ENCODE measurements around the gene ELOB.

ELOB gene

DNA sequence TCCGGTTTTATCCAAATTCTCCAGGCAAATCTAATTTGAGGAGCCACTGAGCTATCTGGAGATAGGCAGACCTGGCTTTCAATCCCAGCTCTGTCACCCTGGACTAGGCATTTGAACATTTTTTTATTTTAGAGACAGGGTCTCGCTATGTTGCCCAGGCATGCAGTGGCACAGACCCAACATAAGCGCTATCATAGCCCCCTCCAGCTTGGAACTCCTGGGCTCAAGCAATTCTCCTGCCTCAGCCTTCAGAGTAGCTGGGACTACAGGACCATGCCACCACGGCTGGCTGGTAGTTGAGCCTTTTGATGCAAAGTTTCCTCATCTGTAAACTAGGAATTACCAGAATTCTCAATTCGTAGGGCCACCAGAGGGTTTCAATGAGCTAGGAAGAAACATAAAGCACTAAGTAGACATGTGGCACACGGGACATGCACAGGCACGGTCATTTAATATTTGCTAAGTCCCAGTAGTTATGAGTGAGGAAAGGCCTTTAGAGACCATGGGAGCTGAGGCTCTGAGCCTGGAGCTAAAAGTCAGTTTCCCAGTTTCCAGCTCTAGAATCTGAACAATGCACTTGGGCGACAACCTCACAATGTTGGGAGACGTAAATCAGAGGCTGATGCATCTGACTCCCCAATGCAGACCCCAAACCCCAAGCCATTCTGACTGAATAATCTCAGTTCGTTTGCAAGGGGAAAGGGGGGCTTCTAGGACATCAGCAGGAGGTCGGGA lies 1.1 kb downstream of the ELOB start:
- TF ChIP-seq, protein P1, sequence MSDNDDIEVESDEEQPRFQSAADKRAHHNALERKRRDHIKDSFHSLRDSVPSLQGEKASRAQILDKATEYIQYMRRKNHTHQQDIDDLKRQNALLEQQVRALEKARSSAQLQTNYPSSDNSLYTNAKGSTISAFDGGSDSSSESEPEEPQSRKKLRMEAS (IDR thresholded peaks at IDR 0.05; ENCODE audit: low read depth, low read length) = no peak
- TF ChIP-seq, protein P2, sequence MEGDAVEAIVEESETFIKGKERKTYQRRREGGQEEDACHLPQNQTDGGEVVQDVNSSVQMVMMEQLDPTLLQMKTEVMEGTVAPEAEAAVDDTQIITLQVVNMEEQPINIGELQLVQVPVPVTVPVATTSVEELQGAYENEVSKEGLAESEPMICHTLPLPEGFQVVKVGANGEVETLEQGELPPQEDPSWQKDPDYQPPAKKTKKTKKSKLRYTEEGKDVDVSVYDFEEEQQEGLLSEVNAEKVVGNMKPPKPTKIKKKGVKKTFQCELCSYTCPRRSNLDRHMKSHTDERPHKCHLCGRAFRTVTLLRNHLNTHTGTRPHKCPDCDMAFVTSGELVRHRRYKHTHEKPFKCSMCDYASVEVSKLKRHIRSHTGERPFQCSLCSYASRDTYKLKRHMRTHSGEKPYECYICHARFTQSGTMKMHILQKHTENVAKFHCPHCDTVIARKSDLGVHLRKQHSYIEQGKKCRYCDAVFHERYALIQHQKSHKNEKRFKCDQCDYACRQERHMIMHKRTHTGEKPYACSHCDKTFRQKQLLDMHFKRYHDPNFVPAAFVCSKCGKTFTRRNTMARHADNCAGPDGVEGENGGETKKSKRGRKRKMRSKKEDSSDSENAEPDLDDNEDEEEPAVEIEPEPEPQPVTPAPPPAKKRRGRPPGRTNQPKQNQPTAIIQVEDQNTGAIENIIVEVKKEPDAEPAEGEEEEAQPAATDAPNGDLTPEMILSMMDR (IDR thresholded peaks at IDR 0.05; ENCODE audit: low read depth, low read length) = no peak
- TF ChIP-seq POLR2A (IDR thresholded peaks at IDR 0.05; ENCODE audit: extremely low read depth, insufficient read length) = no peak
- TF ChIP-seq MYC (IDR thresholded peaks at IDR 0.05; ENCODE audit: low read depth, low read length) = no peak
- DNase-seq (ENCODE audit: low read depth) = peak; percentile 17
- H3K4me3 ChIP-seq (ENCODE audit: low read depth, low read length) = peak overlapping the region; percentile 82

DNA sequence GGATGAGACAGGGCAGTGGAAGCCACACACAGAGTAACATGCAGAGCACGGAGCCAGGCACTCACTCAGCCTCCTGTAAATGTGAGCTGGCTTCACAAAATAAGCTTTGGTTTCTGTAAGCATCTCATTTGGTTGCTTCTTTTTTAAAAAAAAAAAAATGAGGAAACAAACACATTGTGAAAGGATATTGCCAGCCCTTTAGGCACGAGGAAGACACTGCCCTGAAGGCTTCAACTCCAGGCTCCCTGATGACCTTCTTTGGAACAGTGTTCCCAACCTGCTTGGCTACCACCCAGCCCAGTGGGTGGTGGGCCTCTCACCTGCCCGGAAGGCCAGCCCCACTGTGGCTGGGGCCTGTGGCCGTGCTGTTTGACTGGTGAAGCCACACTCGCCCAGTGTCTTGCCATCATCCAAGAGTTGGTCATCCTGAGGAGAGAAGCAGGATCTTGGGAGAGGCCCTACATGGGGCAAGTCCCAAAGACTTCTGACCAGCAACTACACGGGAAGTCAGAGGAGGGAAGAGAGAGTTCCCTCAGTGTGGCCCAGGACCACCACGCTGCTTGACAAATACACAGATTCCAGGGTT lies 1.9 kb downstream of the ELOB start:
- H3K4me3 ChIP-seq (ENCODE audit: low read depth, low read length) = no peak overlapping the region

GRCh38 chr16:2774161-2774891 lies 2.8 kb downstream of the ELOB start:
- DNase-seq (ENCODE audit: low read depth) = no peak
- no peak overlapping the region for H3K4me3 ChIP-seq (ENCODE audit: low read depth, low read length)
- TF ChIP-seq, protein P1 (IDR thresholded peaks at IDR 0.05; ENCODE audit: low read depth, low read length) = no peak
- no peak for TF ChIP-seq POLR2A (IDR thresholded peaks at IDR 0.05; ENCODE audit: extremely low read depth, insufficient read length)

More for the DNA sequence above, 1.9 kb downstream of the ELOB start:
- no peak for TF ChIP-seq MYC (IDR thresholded peaks at IDR 0.05; ENCODE audit: low read depth, low read length)
- TF ChIP-seq POLR2A (IDR thresholded peaks at IDR 0.05; ENCODE audit: extremely low read depth, insufficient read length) = no peak
- TF ChIP-seq, protein P2 (IDR thresholded peaks at IDR 0.05; ENCODE audit: low read depth, low read length) = no peak
- TF ChIP-seq, protein P1 (IDR thresholded peaks at IDR 0.05; ENCODE audit: low read depth, low read length) = no peak
- DNase-seq (ENCODE audit: low read depth) = no peak

GRCh38 chr16:2773188-2773968 lies 3.7 kb downstream of the ELOB start:
- no peak overlapping the region for H3K4me3 ChIP-seq (ENCODE audit: low read depth, low read length)
- TF ChIP-seq MYC (IDR thresholded peaks at IDR 0.05; ENCODE audit: low read depth, low read length) (no peak), POLR2A (IDR thresholded peaks at IDR 0.05; ENCODE audit: extremely low read depth, insufficient read length) (no peak)
- TF ChIP-seq, protein P2 (IDR thresholded peaks at IDR 0.05; ENCODE audit: low read depth, low read length) = no peak
- TF ChIP-seq, protein P1 (IDR thresholded peaks at IDR 0.05; ENCODE audit: low read depth, low read length) = no peak
- DNase-seq (ENCODE audit: low read depth) = peak; percentile 9

DNA sequence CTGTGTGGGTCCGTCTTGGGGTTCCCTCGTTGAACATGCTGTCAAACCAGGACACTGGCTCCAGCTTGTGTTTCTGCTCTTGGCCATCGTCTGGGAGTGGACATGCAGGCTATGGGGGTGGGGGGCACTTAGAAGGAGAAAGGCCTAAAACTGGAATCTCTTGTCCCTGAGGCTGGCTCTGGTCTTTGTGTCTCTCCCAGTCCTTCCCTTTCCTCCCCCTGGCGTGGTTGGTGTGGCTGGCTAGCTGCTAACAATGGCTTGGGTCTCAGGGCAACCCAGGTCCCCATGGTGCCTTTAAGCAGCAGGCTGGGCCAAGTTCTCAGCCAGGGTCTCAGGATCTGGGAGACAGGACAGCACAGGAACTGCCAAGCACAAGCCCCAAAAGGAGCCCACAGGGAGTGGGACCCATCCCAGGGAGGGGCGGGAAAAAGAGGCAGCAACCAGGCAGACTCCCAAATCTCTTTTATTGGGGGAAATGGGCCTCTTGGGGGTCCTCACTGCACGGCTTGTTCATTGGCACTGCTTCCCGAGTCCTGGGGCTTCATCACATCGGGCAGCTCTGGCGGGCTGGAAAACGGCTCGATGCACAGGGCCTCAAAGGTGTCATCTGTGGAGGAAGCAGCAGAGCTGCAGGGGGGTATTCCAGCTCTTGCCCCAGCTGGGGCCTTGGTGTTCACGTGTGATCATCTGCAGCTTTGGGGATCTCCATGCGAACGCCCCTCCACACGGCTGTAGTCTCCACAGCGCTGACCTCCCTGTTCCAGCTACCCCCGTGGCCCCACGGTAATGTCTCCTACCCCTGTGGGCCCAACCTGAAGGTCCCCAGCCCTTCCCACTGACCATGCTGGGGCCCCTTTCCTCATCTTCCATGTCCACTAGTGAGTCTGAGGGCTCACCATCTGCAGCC lies 5.3 kb downstream of the ELOB start:
- TF ChIP-seq, protein P1 (IDR thresholded peaks at IDR 0.05; ENCODE audit: low read depth, low read length) = no peak
- TF ChIP-seq, protein P2 (IDR thresholded peaks at IDR 0.05; ENCODE audit: low read depth, low read length) = no peak
- TF ChIP-seq POLR2A (IDR thresholded peaks at IDR 0.05; ENCODE audit: extremely low read depth, insufficient read length) (no peak), MYC (IDR thresholded peaks at IDR 0.05; ENCODE audit: low read depth, low read length) (no peak)
- no peak overlapping the region for H3K4me3 ChIP-seq (ENCODE audit: low read depth, low read length)
- DNase-seq (ENCODE audit: low read depth) = peak; percentile 23

Data from NB4 (cell line).